GM23248 (cell line): ENCODE data around the gene LMAN2. TPM values are rescaled to one million over a fixed set of nuclear protein-coding genes. Genes with fewer than 3 reads are reported as not detected.

Source experiments
- DNase-seq: peaks from one replicate; pipeline ENCODE4 v3.0.0-alpha.2; 2015
- H2AFZ ChIP-seq: fragments of 200-600 bp; sonication (generic); 2 replicates; pipeline ENCODE4 v1.6.1; 2016; ENCODE audit warnings: antibody characterized with exemption
- H3F3A ChIP-seq: fragments of 200-600 bp; sonication (generic); 2 replicates; pipeline ENCODE4 v1.6.1; 2016; ENCODE audit warnings: mild to moderate bottlenecking, antibody characterized with exemption, mixed run types; ENCODE audit not compliant: insufficient read depth
- H3K27ac ChIP-seq: fragments of 200-600 bp; sonication (generic); 2 replicates; pipeline ENCODE4 v1.5.1; 2016; ENCODE audit warnings: mild to moderate bottlenecking
- H3K27me3 ChIP-seq: fragments of 200-600 bp; sonication (generic); replicated peaks from 2 replicates; pipeline ENCODE4 v1.6.1; 2016; ENCODE audit warnings: mild to moderate bottlenecking; ENCODE audit not compliant: insufficient read depth
- H3K36me3 ChIP-seq: fragments of 200-600 bp; sonication (generic); 2 replicates; pipeline ENCODE4 v1.6.1; 2016; ENCODE audit warnings: low read depth, mild to moderate bottlenecking
- H3K4me1 ChIP-seq: fragments of 200-600 bp; sonication (generic); 2 replicates; pipeline ENCODE4 v1.6.1; 2016; ENCODE audit warnings: mild to moderate bottlenecking; ENCODE audit not compliant: insufficient read depth
- H3K4me2 ChIP-seq: fragments of 200-600 bp; sonication (generic); one replicate; pipeline ENCODE4 v1.6.1; 2016; ENCODE audit warnings: mild to moderate bottlenecking; ENCODE audit not compliant: unreplicated experiment
- H3K4me3 ChIP-seq: fragments of 200-600 bp; sonication (generic); 2 replicates; pipeline ENCODE4 v1.5.1; 2016; ENCODE audit warnings: mild to moderate bottlenecking
- H3K79me2 ChIP-seq: fragments of 200-600 bp; sonication (generic); 2 replicates; pipeline ENCODE4 v1.6.1; 2016; ENCODE audit warnings: mild to moderate bottlenecking; ENCODE audit not compliant: insufficient read depth
- H3K9ac ChIP-seq: fragments of 200-600 bp; sonication (generic); 2 replicates; pipeline ENCODE4 v1.6.1; 2016; ENCODE audit warnings: mild to moderate bottlenecking
- H3K9me2 ChIP-seq: fragments of 200-600 bp; sonication (generic); 2 replicates; pipeline ENCODE4 v1.6.1; 2016; ENCODE audit warnings: mixed run types, mild to moderate bottlenecking, moderate library complexity; ENCODE audit not compliant: insufficient read depth
- H3K9me3 ChIP-seq: fragments of 200-600 bp; sonication (generic); one replicate; pipeline ENCODE4 v1.6.1; 2017; ENCODE audit warnings: low read depth
- H4K20me1 ChIP-seq: fragments of 200-600 bp; sonication (generic); 2 replicates; pipeline ENCODE4 v1.6.0; 2016; ENCODE audit not compliant: insufficient read depth
- EZH2 ChIP-seq: fragments of 200-600 bp; sonication (generic); IDR thresholded peaks from 2 replicates; pipeline ENCODE4 v1.6.1; 2018; ENCODE audit warnings: antibody characterized with exemption, mild to moderate bottlenecking; ENCODE audit not compliant: insufficient read depth, poor library complexity, severe bottlenecking
- EZH2phosphoT487 ChIP-seq: fragments of 200-600 bp; sonication (generic); IDR thresholded peaks from 2 replicates; pipeline ENCODE4 v1.6.1; 2018; ENCODE audit warnings: antibody characterized with exemption, moderate library complexity, mild to moderate bottlenecking, low read depth; ENCODE audit not compliant: insufficient read depth
- WGBS, 2 experiments: methylation state at CpG; one replicate each; pipeline ENCODE4 v1.1.6; 2015 to 2017; ENCODE audit warnings: low lambda C conversion rate in 2 of 2, low coverage in 1 of 2; ENCODE audit errors: missing lambda C conversion rate in 2 of 2; 5-methylcytosine and 5-hydroxymethylcytosine counted together
- in situ Hi-C: fragments of 300-500 bp; cut with MboI; formaldehyde crosslinking; loops from 2 replicates; pipeline ENCODE4 v1.15.0; 2020
- polyA plus RNA-seq: library from polyadenylated mRNA; unstranded; fragments of >200 nt; fragmentation: Nextera tagmentation; extraction: Ambion mirVana; gene quantifications from 2 replicates; pipeline ENCODE4 v1.2.1, GENCODE V29; 2016
- total RNA-seq: library from RNA; depleted of rRNA; stranded (reverse); fragments of >200 nt; shearing (Covaris generic); gene quantifications from 2 replicates; pipeline ENCODE4 v1.2.3, GENCODE V29; 2014

The LMAN2 gene
- total and polyA plus RNA-seq, 2 experiments from 2014 or later = 303 to 313 TPM

DNA sequence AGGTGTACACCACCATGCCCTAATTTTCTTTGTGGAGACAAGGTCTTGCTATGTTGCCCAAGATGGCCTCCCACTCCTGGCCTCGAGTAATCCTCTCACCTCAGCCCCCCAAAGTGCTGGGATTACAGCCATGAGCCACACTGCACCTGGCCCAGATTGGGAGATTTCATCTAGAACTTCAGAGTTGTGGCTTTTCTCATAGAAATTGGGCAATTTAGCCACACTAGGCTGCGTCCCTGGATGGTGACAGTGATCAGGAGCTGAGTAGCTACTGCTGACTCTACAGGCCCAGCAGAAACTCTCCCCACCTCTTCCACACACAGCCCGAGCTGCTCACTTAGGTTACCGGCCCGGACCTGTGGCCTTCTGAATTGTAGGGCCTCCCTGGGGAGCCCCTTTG lies 41.3 kb upstream of the LMAN2 start:
- in situ Hi-C loops = loop anchor here (10.0 kb wide), 1 partner anchor 62 kb away; no protein-coding TSS in a partner anchor
- TF ChIP-seq EZH2phosphoT487 = no peak
- TF ChIP-seq EZH2 = no peak
- Histone ChIP-seq H3K9me2 (no peaks in the 10 kb centered on the region), H2AFZ (no peak overlapping the region), H4K20me1 (no peaks in the 10 kb centered on the region), H3K4me2 (no peak overlapping the region), H3K79me2 (no peaks in the 10 kb centered on the region), H3K9me3 (no peaks in the 10 kb centered on the region), H3K27ac (no peak overlapping the region), H3K27me3 (no peaks in the 10 kb centered on the region), H3K36me3 (no peaks in the 10 kb centered on the region), H3K4me1 (peaks cover 15% of the 10 kb centered on the region), H3F3A (peaks cover 23% of the 10 kb centered on the region), H3K4me3 (no peak overlapping the region), H3K9ac (no peak overlapping the region)
- 66 to 69% methylated on average over 5 of the region's 5 CpGs for WGBS, 2 experiments
- DNase-seq = no peak

DNA sequence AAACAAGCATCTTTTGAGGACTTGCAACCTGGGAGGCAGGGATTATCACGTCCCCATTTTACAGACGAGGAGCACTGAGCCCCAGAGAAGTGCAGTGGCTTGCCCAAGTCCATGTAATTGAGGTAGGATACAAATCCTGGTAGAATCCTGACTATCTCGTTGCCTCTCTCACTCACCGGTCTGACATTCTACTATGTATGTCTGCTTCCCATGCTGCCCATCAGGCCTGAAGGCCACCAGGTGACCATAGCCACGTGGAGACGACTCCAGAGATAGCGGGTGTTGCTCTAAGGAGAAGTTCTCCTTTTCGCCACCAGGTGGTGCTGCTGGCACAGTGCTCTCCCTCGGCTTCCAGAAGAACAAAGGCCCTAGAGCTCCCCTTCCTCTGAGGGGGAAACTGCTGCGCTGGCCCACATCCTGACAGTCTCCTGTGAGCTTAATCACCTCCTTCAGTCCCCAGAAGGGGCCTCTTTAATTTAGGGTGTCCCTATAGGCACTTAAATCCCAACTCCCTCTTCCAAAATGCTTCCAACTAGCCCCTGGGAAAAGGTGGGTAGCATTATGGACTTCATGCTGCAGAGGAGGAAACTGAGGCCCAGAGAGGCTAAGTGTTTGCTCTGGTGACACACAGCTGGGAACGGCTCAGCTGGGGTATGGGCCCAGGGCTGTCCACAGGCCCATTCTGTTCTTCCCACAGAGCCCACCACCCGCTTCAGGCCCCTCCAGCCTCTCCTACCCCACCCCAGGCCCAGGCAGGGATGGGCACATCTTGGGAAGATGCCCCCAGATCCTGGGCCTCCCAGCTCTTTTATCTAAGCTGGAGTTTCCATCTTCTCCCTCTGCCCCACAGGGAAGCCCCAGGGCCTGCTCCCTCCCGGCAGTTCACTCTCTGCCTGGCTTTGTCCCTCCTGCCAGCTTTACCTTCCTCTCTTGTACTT lies 39.2 kb upstream of the LMAN2 start:
- peak overlapping the region; percentile 62 for H3K9ac ChIP-seq
- peak; percentile 79 for DNase-seq
- TF ChIP-seq EZH2 (no peak), EZH2phosphoT487 (no peak)

DNA sequence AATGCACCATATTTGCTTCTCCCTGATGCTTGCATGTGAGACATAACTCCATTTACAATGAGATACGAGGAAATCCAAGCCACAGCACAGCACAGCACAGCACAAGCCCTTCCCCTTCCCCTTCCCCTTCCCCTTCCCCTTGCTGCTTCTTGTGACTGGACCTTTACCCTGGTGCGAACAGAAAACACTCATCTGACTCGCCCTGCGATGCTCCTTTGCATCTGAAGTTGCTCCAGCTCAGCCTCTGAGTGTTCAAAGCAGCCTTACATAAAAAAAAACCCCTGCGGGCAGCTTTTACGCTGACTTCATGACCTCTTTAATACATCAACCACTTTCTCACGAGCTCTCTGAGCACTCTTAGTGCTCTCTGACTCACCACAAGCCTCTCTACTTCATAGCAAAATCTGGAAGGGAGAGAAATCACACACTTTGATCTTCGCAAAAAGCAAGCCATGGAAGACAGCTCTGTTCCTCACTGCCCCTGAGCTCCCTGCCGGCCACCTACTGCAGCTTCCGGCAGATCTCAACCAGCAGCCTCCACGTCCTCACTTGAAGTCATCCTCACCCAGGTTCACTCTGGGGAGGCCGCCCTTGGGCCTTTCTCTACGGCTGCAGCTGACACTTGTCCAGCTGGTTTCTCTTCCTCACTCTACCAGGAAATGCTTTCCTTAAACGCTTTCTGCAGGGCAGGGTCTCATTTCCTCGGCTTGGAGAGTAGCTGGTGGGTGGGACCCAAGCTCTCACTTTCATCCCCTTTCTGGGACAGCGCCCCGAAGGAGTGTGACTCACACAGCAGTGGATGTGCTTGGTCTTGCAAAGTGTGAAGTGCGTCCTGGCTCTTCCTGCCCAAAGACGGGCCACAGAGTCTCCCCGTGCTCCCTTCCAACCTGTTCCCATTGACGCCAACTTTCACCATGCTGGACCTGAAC lies 38.0 kb upstream of the LMAN2 start:
- Histone ChIP-seq H3K9me2 (no peaks in the 10 kb centered on the region), H3K4me3 (peak overlapping the region; percentile 27; the same call in 1 of the 2 replicates), H3F3A (peaks cover 23% of the 10 kb centered on the region), H3K4me1 (peaks cover 15% of the 10 kb centered on the region), H4K20me1 (no peaks in the 10 kb centered on the region), H3K27ac (peak overlapping the region; percentile 82), H3K9me3 (no peaks in the 10 kb centered on the region), H3K36me3 (no peaks in the 10 kb centered on the region), H3K79me2 (no peaks in the 10 kb centered on the region), H3K9ac (peak overlapping the region; percentile 62), H3K4me2 (peak overlapping the region; percentile 68), H3K27me3 (peaks cover 9% of the 10 kb centered on the region; the same call in 1 of the 2 replicates), H2AFZ (0 out of 2 replicates have a peak overlapping the region, but pooled peaks have one; percentile 8)
- 17 to 22% methylated on average over 21 of the region's 21 CpGs for WGBS, 2 experiments
- TF ChIP-seq EZH2 (no peak), EZH2phosphoT487 (no peak)
- DNase-seq = peak; percentile 97
- in situ Hi-C loops = loop anchor here (10.0 kb wide), 1 partner anchor 65 kb away; no protein-coding TSS in a partner anchor

More for the DNA sequence above, 39.2 kb upstream of the LMAN2 start:
- H3K4me2 ChIP-seq = no peak overlapping the region
- in situ Hi-C loops = loop anchor here (10.0 kb wide), 1 partner anchor 64 kb away; no protein-coding TSS in a partner anchor
- H3K27ac ChIP-seq = peak overlapping the region; percentile 82; the same call in 1 of the 2 replicates
- no peaks in the 10 kb centered on the region for H4K20me1 ChIP-seq
- H3K36me3 ChIP-seq = no peaks in the 10 kb centered on the region
- H3K79me2 ChIP-seq = no peaks in the 10 kb centered on the region
- H3K27me3 ChIP-seq = no peaks in the 10 kb centered on the region
- no peaks in the 10 kb centered on the region for H3K9me2 ChIP-seq
- H3K4me3 ChIP-seq = no peak overlapping the region
- H2AFZ ChIP-seq = no peak overlapping the region
- no peaks in the 10 kb centered on the region for H3K9me3 ChIP-seq
- H3F3A ChIP-seq = peaks cover 23% of the 10 kb centered on the region
- 16 to 17% methylated on average over 13 of the region's 13 CpGs for WGBS, 2 experiments
- peaks cover 15% of the 10 kb centered on the region for H3K4me1 ChIP-seq
